DND-41 (cell line): Measurements from ENCODE around the gene SH3RF3.

Source experiments
- CTCF ChIP-seq: IDR thresholded peaks from 2 replicates; pipeline ENCODE4 v1.5.1; 2012; ENCODE audit warnings: borderline replicate concordance, low read length, moderate library complexity, mild to moderate bottlenecking; ENCODE audit not compliant: poor library complexity, severe bottlenecking; ENCODE audit errors: extremely low read depth
- EZH2 ChIP-seq: IDR thresholded peaks from 3 replicates; pipeline ENCODE4 v1.6.1; 2012; ENCODE audit warnings: borderline replicate concordance, low read depth, mild to moderate bottlenecking, moderate library complexity, low read length, inconsistent platforms; ENCODE audit not compliant: severe bottlenecking

- TF ChIP-seq EZH2 (no peak), CTCF (no peak)
These were observed 39.1 kb downstream of the SH3RF3 start for GRCh38 chr2:109168086-109168485.
